ENCODE results near the gene LDHAL6B.

Gene LDHAL6B

GRCh38 chr15:59177317-59177660 lies 29.4 kb upstream of the LDHAL6B start:
- DNase-seq (no peak), ATAC-seq (no peak)

GRCh38 chr15:59178151-59178695 lies 28.4 kb upstream of the LDHAL6B start:
- DNase-seq: no peak
- no peak for ATAC-seq

GRCh38 chr15:59179717-59180116 lies 26.9 kb upstream of the LDHAL6B start:
- ATAC-seq (no peak), DNase-seq (no peak)

- no peak for DNase-seq
- ATAC-seq: no peak
These were observed 25.6 kb upstream of the LDHAL6B start for GRCh38 chr15:59180945-59181600.

GRCh38 chr15:59185725-59186124 lies 20.9 kb upstream of the LDHAL6B start:
- peak; percentile 32 for ATAC-seq

GRCh38 chr15:59186501-59186900 lies 20.1 kb upstream of the LDHAL6B start:
- ATAC-seq: no peak
- DNase-seq: no peak

More at GRCh38 chr15:59185725-59186124, 20.9 kb upstream of the LDHAL6B start:
- DNase-seq: no peak

GRCh38 chr15:59189241-59189640 lies 17.4 kb upstream of the LDHAL6B start:
- ATAC-seq (no peak), DNase-seq (no peak)

- no peak for ATAC-seq
- DNase-seq: no peak
These were observed 16.4 kb upstream of the LDHAL6B start for GRCh38 chr15:59190291-59190690.

GRCh38 chr15:59191855-59192237 lies 14.8 kb upstream of the LDHAL6B start:
- ATAC-seq (no peak), DNase-seq (no peak)

GRCh38 chr15:59194639-59195325 lies 11.9 kb upstream of the LDHAL6B start:
- ATAC-seq (no peak), DNase-seq (no peak)

- DNase-seq (no peak), ATAC-seq (no peak)
These were observed 10.2 kb upstream of the LDHAL6B start for GRCh38 chr15:59196416-59196815.

GRCh38 chr15:59197454-59197853 lies 9.2 kb upstream of the LDHAL6B start:
- ATAC-seq: no peak

GRCh38 chr15:59199626-59200465 lies 6.8 kb upstream of the LDHAL6B start:
- ATAC-seq (no peak), DNase-seq (no peak)

More at GRCh38 chr15:59197454-59197853, 9.2 kb upstream of the LDHAL6B start:
- no peak for DNase-seq

GRCh38 chr15:59200560-59200959 lies 6.1 kb upstream of the LDHAL6B start:
- ATAC-seq: no peak
- DNase-seq: no peak

- DNase-seq (no peak), ATAC-seq (no peak)
These were observed 3.6 kb upstream of the LDHAL6B start for GRCh38 chr15:59203008-59203407.

GRCh38 chr15:59203657-59204056 lies 3.0 kb upstream of the LDHAL6B start:
- ATAC-seq (no peak), DNase-seq (no peak)

GRCh38 chr15:59205839-59206622 lies 612 bp upstream of the LDHAL6B start:
- no peak for ATAC-seq

GRCh38 chr15:59208613-59209249 lies 2.1 kb downstream of the LDHAL6B start:
- DNase-seq: no peak
- ATAC-seq: no peak

More at GRCh38 chr15:59205839-59206622, 612 bp upstream of the LDHAL6B start:
- no peak for DNase-seq

GRCh38 chr15:59210186-59210585 lies 3.5 kb downstream of the LDHAL6B start:
- no peak for DNase-seq
- no peak for ATAC-seq

GRCh38 chr15:59216911-59217310 lies 10.3 kb downstream of the LDHAL6B start:
- DNase-seq: no peak
- ATAC-seq: no peak

- ATAC-seq (no peak), DNase-seq (no peak)
These were observed 11.3 kb downstream of the LDHAL6B start for GRCh38 chr15:59217876-59218498.
